NT2/D1 (cell line): ENCODE data around the gene NUTM2F.

Source experiments
- YY1 ChIP-seq: IDR thresholded peaks from 2 replicates; pipeline ENCODE4 v1.6.1; 2011; ENCODE audit not compliant: insufficient read length, insufficient read depth
- ZNF274 ChIP-seq: IDR thresholded peaks from 2 replicates; pipeline ENCODE4 v1.6.1; 2011; ENCODE audit warnings: mild to moderate bottlenecking, low read depth, low read length

- TF ChIP-seq ZNF274: no peak
- no peak for TF ChIP-seq YY1
Measured at GRCh38 chr9:94269264-94269663, 59.2 kb downstream of the NUTM2F start.
